ENCODE data around the gene LHX3.

GRCh38 chr9:136197930-136198604 is 6.9 kb downstream of the LHX3 start:
- TF ChIP-seq, protein P1, sequence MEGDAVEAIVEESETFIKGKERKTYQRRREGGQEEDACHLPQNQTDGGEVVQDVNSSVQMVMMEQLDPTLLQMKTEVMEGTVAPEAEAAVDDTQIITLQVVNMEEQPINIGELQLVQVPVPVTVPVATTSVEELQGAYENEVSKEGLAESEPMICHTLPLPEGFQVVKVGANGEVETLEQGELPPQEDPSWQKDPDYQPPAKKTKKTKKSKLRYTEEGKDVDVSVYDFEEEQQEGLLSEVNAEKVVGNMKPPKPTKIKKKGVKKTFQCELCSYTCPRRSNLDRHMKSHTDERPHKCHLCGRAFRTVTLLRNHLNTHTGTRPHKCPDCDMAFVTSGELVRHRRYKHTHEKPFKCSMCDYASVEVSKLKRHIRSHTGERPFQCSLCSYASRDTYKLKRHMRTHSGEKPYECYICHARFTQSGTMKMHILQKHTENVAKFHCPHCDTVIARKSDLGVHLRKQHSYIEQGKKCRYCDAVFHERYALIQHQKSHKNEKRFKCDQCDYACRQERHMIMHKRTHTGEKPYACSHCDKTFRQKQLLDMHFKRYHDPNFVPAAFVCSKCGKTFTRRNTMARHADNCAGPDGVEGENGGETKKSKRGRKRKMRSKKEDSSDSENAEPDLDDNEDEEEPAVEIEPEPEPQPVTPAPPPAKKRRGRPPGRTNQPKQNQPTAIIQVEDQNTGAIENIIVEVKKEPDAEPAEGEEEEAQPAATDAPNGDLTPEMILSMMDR (IDR thresholded peaks at IDR 0.05) = no peak
- no peak for TF ChIP-seq POLR2AphosphoS5 (IDR thresholded peaks at IDR 0.05)

Measured in breast epithelium (tissue), 3 donors.